GM23338 (cell line): ENCODE results near the gene KCNB1. TPM values are rescaled to one million over a fixed set of nuclear protein-coding genes. Genes with fewer than 3 reads are reported as not detected.

ENCODE experiments used
- ATAC-seq: fragments of 200-7000 bp; cut with Tn5 transposase; 3 replicates; pipeline ENCODE4 v1.9.1; 2020
- DNase-seq: peaks from one replicate; pipeline ENCODE4 v3.0.0-alpha.2; 2015; ENCODE audit warnings: low spot score
- H2AFZ ChIP-seq: fragments of 200-600 bp; sonication (generic); 2 replicates; pipeline ENCODE4 v1.8.0; 2016; ENCODE audit warnings: antibody characterized with exemption, mild to moderate bottlenecking, moderate library complexity
- H3F3A ChIP-seq: fragments of 200-600 bp; sonication (generic); replicated peaks from 2 replicates; pipeline ENCODE4 v1.8.0; 2017; ENCODE audit warnings: antibody characterized with exemption, mixed run types, low read depth
- H3K27ac ChIP-seq: fragments of 200-600 bp; sonication (generic); 2 replicates; pipeline ENCODE4 v1.6.1; 2016; ENCODE audit warnings: low read depth
- H3K27me3 ChIP-seq: fragments of 200-600 bp; sonication (generic); 2 replicates; pipeline ENCODE4 v1.8.0; 2016; ENCODE audit warnings: mild to moderate bottlenecking, mixed run types, moderate library complexity; ENCODE audit not compliant: insufficient read depth
- H3K36me3 ChIP-seq: fragments of 200-600 bp; sonication (generic); 2 replicates; pipeline ENCODE4 v1.8.0; 2016; ENCODE audit warnings: mild to moderate bottlenecking; ENCODE audit not compliant: insufficient read depth
- H3K4me1 ChIP-seq: fragments of 200-600 bp; sonication (generic); 2 replicates; pipeline ENCODE4 v1.8.0; 2016; ENCODE audit warnings: mild to moderate bottlenecking, moderate library complexity; ENCODE audit not compliant: insufficient read depth
- H3K4me2 ChIP-seq: fragments of 200-600 bp; sonication (generic); 2 replicates; pipeline ENCODE4 v1.7.1; 2017; ENCODE audit warnings: mixed run types
- H3K4me3 ChIP-seq: fragments of 200-600 bp; sonication (generic); 2 replicates; pipeline ENCODE4 v1.6.1; 2016; ENCODE audit warnings: mixed run types
- H3K79me2 ChIP-seq: fragments of 200-600 bp; sonication (generic); replicated peaks from 2 replicates; pipeline ENCODE4 v1.8.0; 2017; ENCODE audit warnings: mild to moderate bottlenecking; ENCODE audit not compliant: insufficient read depth
- H3K9me2 ChIP-seq: fragments of 200-600 bp; sonication (generic); 2 replicates; pipeline ENCODE4 v1.8.0; 2017; ENCODE audit not compliant: insufficient read depth
- H4K20me1 ChIP-seq: fragments of 200-600 bp; sonication (generic); replicated peaks from 2 replicates; pipeline ENCODE4 v1.8.0; 2017; ENCODE audit warnings: mild to moderate bottlenecking; ENCODE audit not compliant: insufficient read depth
- H3K27ac Mint-ChIP-seq: 2 replicates; pipeline ENCODE4 v1.8.0; 2020; ENCODE audit warnings: inconsistent platforms, mild to moderate bottlenecking, moderate library complexity, mixed read lengths
- H3K27me3 Mint-ChIP-seq: 3 replicates; pipeline ENCODE4 v1.8.0; 2022; ENCODE audit warnings: low read depth, mild to moderate bottlenecking, moderate library complexity, mixed read lengths, inconsistent platforms; ENCODE audit not compliant: insufficient read depth, poor library complexity
- H3K36me3 Mint-ChIP-seq: 3 replicates; pipeline ENCODE4 v1.8.0; 2021; ENCODE audit warnings: low read depth, mild to moderate bottlenecking, inconsistent platforms, moderate library complexity, mixed read lengths
- H3K4me1 Mint-ChIP-seq: 3 replicates; pipeline ENCODE4 v1.8.0; 2020; ENCODE audit warnings: mild to moderate bottlenecking, inconsistent platforms, mixed read lengths
- H3K4me3 Mint-ChIP-seq: 3 replicates; pipeline ENCODE4 v1.8.0; 2021; ENCODE audit warnings: moderate library complexity, mild to moderate bottlenecking, inconsistent platforms, mixed read lengths
- H3K9me3 Mint-ChIP-seq: 3 replicates; pipeline ENCODE4 v1.8.0; 2020; ENCODE audit warnings: moderate library complexity, mild to moderate bottlenecking, inconsistent platforms, mixed read lengths
- CREB1 ChIP-seq: fragments of 250-450 bp; sonication (Bioruptor Pico); IDR thresholded peaks from 2 replicates; pipeline ENCODE4 v1.5.0; 2020; ENCODE audit warnings: low read depth, mild to moderate bottlenecking, moderate library complexity
- CTCF ChIP-seq, 2 experiments: fragments of 200-600 bp in 1 of 2; sonication (generic) in 1 of 2; conservative IDR thresholded peaks; 2 replicates each; pipeline versions ENCODE4 v1.5.1 to v1.6.1; 2016 to 2017; ENCODE audit warnings: antibody characterized with exemption in 2 of 2, low read depth in 2 of 2, mild to moderate bottlenecking in 2 of 2, moderate library complexity in 1 of 2
- ETS1 ChIP-seq: IDR thresholded peaks from 2 replicates; pipeline ENCODE4 v1.6.1; 2016; ENCODE audit warnings: antibody characterized with exemption
- EZH2 ChIP-seq: fragments of 200-600 bp; sonication (generic); IDR thresholded peaks from one replicate; pipeline ENCODE4 v1.8.0; 2017; ENCODE audit warnings: antibody characterized with exemption, mild to moderate bottlenecking, low read depth; ENCODE audit not compliant: unreplicated experiment
- EZH2phosphoT487 ChIP-seq: fragments of 200-600 bp; sonication (generic); IDR thresholded peaks from one replicate; pipeline ENCODE4 v1.8.1; 2018; ENCODE audit warnings: antibody characterized with exemption; ENCODE audit not compliant: unreplicated experiment
- JUNB ChIP-seq: IDR thresholded peaks from one replicate; pipeline ENCODE4 v1.6.1; 2016; ENCODE audit warnings: antibody characterized with exemption; ENCODE audit not compliant: unreplicated experiment
- NANOG ChIP-seq: IDR thresholded peaks from 2 replicates; pipeline ENCODE4 v1.6.1; 2016; ENCODE audit warnings: antibody characterized with exemption, borderline replicate concordance
- POLR2AphosphoS5 ChIP-seq: IDR thresholded peaks from 2 replicates; pipeline ENCODE4 v1.6.1; 2016; ENCODE audit warnings: antibody characterized with exemption, low read depth
- REST ChIP-seq: IDR thresholded peaks from one replicate; pipeline ENCODE4 v1.6.1; 2018; ENCODE audit warnings: antibody characterized with exemption; ENCODE audit not compliant: unreplicated experiment
- STAT1 ChIP-seq: IDR thresholded peaks from one replicate; pipeline ENCODE4 v1.6.1; 2016; ENCODE audit warnings: antibody characterized with exemption; ENCODE audit not compliant: unreplicated experiment
- ZNF114 ChIP-seq: fragments of 250-450 bp; sonication (Bioruptor Pico); IDR thresholded peaks from 2 replicates; pipeline ENCODE4 v1.5.0; 2020; ENCODE audit warnings: mild to moderate bottlenecking, moderate library complexity
- ZNF331 ChIP-seq: fragments of 250-450 bp; sonication (Bioruptor Pico); IDR thresholded peaks from 2 replicates; pipeline ENCODE4 v1.5.0; 2020; ENCODE audit warnings: low read depth, mild to moderate bottlenecking, moderate library complexity
- ZNF462 ChIP-seq: fragments of 250-450 bp; sonication (Bioruptor Pico); IDR thresholded peaks from 2 replicates; pipeline ENCODE4 v1.5.0; 2020; ENCODE audit warnings: mild to moderate bottlenecking, moderate library complexity
- polyA plus RNA-seq: library from polyadenylated mRNA; unstranded; fragments of >200 nt; fragmentation: Nextera tagmentation; extraction: Ambion mirVana; gene quantifications from 2 replicates; pipeline ENCODE4 v1.2.1, GENCODE V29; 2016
- total RNA-seq: library from RNA; depleted of rRNA; stranded (reverse); fragments of >200 nt; shearing (Covaris generic); gene quantifications from 2 replicates; pipeline ENCODE4 v1.2.3, GENCODE V29; 2014

Gene KCNB1
- total and polyA plus RNA-seq, 2 experiments from 2014 or later, result 0.28 to 0.29 TPM

GRCh38 chr20:49377326-49377725, 105.1 kb downstream of the KCNB1 start:
- Histone ChIP-seq H4K20me1 (no peaks in the 10 kb centered on the region), H3K27ac (no peak overlapping the region), H3F3A (no peaks in the 10 kb centered on the region), H3K27me3 (no peaks in the 10 kb centered on the region), H3K4me1 (peaks cover 6% of the 10 kb centered on the region; the same call in 1 of the 2 replicates), H3K4me2 (no peak overlapping the region), H2AFZ (no peak overlapping the region), H3K4me3 (no peak overlapping the region), H3K9me2 (peaks cover 4% of the 10 kb centered on the region; the same call in 1 of the 2 replicates), H3K79me2 (no peaks in the 10 kb centered on the region), H3K36me3 (no peaks in the 10 kb centered on the region)
- H3K4me3 Mint-ChIP-seq, result no peak overlapping the region
- peaks cover 5% of the 10 kb centered on the region for H3K27me3 Mint-ChIP-seq
- TF ChIP-seq REST (no peak), CREB1 (CRISPR knock-in tag) (no peak), ZNF331 (CRISPR knock-in tag) (no peak), STAT1 (no peak), NANOG (no peak), JUNB (no peak), EZH2 (no peak), POLR2AphosphoS5 (no peak), ETS1 (no peak), CTCF (conservative IDR thresholded peaks at IDR 0.05; ENCODE audit: low read depth in 2 of 2) (no peak), EZH2phosphoT487 (no peak), ZNF114 (CRISPR knock-in tag) (no peak), ZNF462 (CRISPR knock-in tag) (no peak)
- no peaks in the 10 kb centered on the region for H3K9me3 Mint-ChIP-seq
- no peak for DNase-seq
- H3K27ac Mint-ChIP-seq, result no peak overlapping the region
- H3K36me3 Mint-ChIP-seq, result no peaks in the 10 kb centered on the region
- ATAC-seq, result no peak
- peaks cover 14% of the 10 kb centered on the region for H3K4me1 Mint-ChIP-seq
